Activated CD8-positive, alpha-beta memory T cell treated with anti-CD3 and anti-CD28 coated beads for 48 hours (primary cell): ENCODE measurements around the gene DYNAP.

Experiments used
- DNase-seq, 3 experiments: peaks; one replicate each; pipeline ENCODE4 v3.0.0-alpha.2; 2020; ENCODE audit warnings: low read depth in 2 of 3, low spot score in 2 of 3

The DYNAP gene

GRCh38 chr18:54630963-54631362, 39.9 kb downstream of the DYNAP start:
- DNase-seq, result no peak

DNA sequence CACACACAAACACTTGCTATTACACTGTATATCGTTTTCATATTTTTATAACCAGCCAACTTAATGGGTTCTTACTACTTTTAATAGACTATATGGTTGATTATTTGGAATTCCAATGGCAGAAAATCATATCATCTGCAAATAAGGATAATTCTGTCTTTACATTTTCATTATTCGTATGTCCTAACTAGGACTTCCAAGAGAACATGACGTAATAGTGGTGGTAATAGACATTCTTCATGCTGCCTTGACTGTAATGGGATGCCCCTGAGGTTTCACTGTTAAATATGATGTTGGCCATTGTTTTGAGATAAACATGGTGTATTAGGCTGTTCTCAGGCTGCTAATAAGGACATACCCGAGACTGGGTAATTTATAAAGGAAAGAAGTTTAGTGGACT, 45.2 kb downstream of the DYNAP start:
- no peak for DNase-seq

DNA sequence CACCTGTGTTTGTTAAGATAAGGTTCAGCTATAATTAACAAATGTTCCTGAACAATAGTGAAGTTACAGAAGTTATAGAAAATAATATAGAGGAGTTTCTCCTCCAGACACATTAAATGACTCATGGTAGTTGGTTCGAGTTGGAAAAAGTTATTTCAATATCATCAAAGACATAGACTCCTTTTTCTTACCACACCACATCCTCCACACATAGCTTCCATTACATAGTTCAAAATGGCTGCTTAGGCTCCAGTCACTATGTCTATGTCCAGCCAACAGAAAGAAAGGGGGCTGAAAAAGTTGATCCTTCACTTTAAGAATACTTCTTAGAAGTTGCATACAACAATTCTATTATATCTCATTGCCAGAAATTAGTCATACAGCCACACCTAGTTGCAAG, 50.7 kb downstream of the DYNAP start:
- DNase-seq, result no peak

DNA sequence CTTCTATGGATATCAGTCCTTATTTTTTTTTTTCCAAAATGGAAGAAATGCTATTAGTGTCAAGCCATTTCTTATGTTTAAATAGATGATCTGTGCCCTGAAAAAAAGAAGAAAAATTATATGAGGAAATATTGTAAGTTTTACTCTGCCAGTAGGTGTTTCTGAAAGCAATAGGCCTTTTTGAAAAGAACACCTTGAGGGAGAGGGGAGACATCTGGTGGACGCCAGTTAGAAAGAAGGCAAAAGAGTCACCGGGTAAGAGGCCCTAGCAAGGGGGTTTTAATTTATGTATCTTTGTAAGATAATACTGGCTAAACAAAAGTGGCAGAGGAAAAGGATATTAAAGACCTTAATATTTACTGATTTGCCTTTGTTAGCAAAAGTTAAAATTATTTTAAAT, 56.1 kb downstream of the DYNAP start:
- DNase-seq, result no peak
